Measurements from ENCODE around the gene TSPAN18.

Gene TSPAN18

GRCh38 chr11:44737245-44738085, 10.7 kb downstream of the TSPAN18 start:
- DNase-seq (ENCODE audit: low read depth), result no peak

- DNase-seq (ENCODE audit: low read depth), result no peak
Measured at GRCh38 chr11:44738791-44739190, 12.0 kb downstream of the TSPAN18 start.

- no peak for DNase-seq (ENCODE audit: low read depth)
Measured at GRCh38 chr11:44740967-44741366, 14.2 kb downstream of the TSPAN18 start.

GRCh38 chr11:44741976-44742375, 15.2 kb downstream of the TSPAN18 start:
- DNase-seq (ENCODE audit: low read depth), result no peak

- no peak for DNase-seq (ENCODE audit: low read depth)
Measured at GRCh38 chr11:44742508-44743246, 15.9 kb downstream of the TSPAN18 start.

- DNase-seq (ENCODE audit: low read depth), result no peak
Measured at GRCh38 chr11:44743326-44743725, 16.6 kb downstream of the TSPAN18 start.

GRCh38 chr11:44743959-44744557, 17.3 kb downstream of the TSPAN18 start:
- no peak for DNase-seq (ENCODE audit: low read depth)

- no peak for DNase-seq (ENCODE audit: low read depth)
Measured at GRCh38 chr11:44746894-44747293, 20.1 kb downstream of the TSPAN18 start.

- no peak for DNase-seq (ENCODE audit: low read depth)
Measured at GRCh38 chr11:44747316-44747715, 20.6 kb downstream of the TSPAN18 start.

- DNase-seq (ENCODE audit: low read depth), result no peak
Measured at GRCh38 chr11:44747836-44748235, 21.1 kb downstream of the TSPAN18 start.

GRCh38 chr11:44748606-44749005, 21.8 kb downstream of the TSPAN18 start:
- DNase-seq (ENCODE audit: low read depth), result no peak

- no peak for DNase-seq (ENCODE audit: low read depth)
Measured at GRCh38 chr11:44749189-44749588, 22.4 kb downstream of the TSPAN18 start.

GRCh38 chr11:44750551-44751465, 24.0 kb downstream of the TSPAN18 start:
- DNase-seq (ENCODE audit: low read depth), result no peak

GRCh38 chr11:44752300-44752699, 25.5 kb downstream of the TSPAN18 start:
- no peak for DNase-seq (ENCODE audit: low read depth)

GRCh38 chr11:44752713-44753112, 26.0 kb downstream of the TSPAN18 start:
- no peak for DNase-seq (ENCODE audit: low read depth)

- no peak for DNase-seq (ENCODE audit: low read depth)
Measured at GRCh38 chr11:44753961-44754645, 27.3 kb downstream of the TSPAN18 start.

GRCh38 chr11:44754876-44755555, 28.3 kb downstream of the TSPAN18 start:
- DNase-seq (ENCODE audit: low read depth), result no peak

- no peak for DNase-seq (ENCODE audit: low read depth)
Measured at GRCh38 chr11:44755556-44756523, 29.1 kb downstream of the TSPAN18 start.

- no peak for DNase-seq (ENCODE audit: low read depth)
Measured at GRCh38 chr11:44758983-44759382, 32.2 kb downstream of the TSPAN18 start.

All from activated gamma-delta T cell treated with anti-CD3 and anti-CD28 coated beads, Interleukin-2, amount 50 U/mL, for 16 hours (primary cell).